ENCODE measurements around the gene ANTKMT. TPM values are rescaled to one million over a fixed set of nuclear protein-coding genes. Genes with fewer than 3 reads are reported as not detected.
A peak's percentile ranks its signal among the peaks of the same experiment; 100 is the strongest.

ANTKMT gene
- total and polyA plus RNA-seq, 2 donors: 7.9 to 29.3 TPM

- Histone ChIP-seq H3K4me3 (ENCODE audit: low read depth, low read length) (peak overlapping the region; percentile 45), H3K27ac (ENCODE audit: low read depth) (no peak overlapping the region)
- DNase-seq (ENCODE audit: extremely low spot score): no peak
Measured at GRCh38 chr16:728131-728889, 7.4 kb downstream of the ANTKMT start.

GRCh38 chr16:728890-729744 is 8.2 kb downstream of the ANTKMT start:
- WGBS: 59% methylated on average over 55 of the region's 55 CpGs
- Histone ChIP-seq H3K4me1 (ENCODE audit: insufficient read depth) (no peaks in the 10 kb centered on the region), H3K27ac (ENCODE audit: low read depth) (no peak overlapping the region), H3K4me3 (ENCODE audit: low read depth, low read length) (no peak overlapping the region), H3K36me3 (ENCODE audit: insufficient read depth) (no peaks in the 10 kb centered on the region)
- DNase-seq (ENCODE audit: extremely low spot score): no peak

More at GRCh38 chr16:728131-728889, 7.4 kb downstream of the ANTKMT start:
- 1% methylated on average over 80 of the region's 80 CpGs for WGBS
- Histone ChIP-seq H3K36me3 (ENCODE audit: insufficient read depth) (no peaks in the 10 kb centered on the region), H3K4me1 (ENCODE audit: insufficient read depth) (no peaks in the 10 kb centered on the region)

- DNase-seq (ENCODE audit: extremely low spot score): no peak
- Histone ChIP-seq H3K4me1 (ENCODE audit: insufficient read depth) (no peaks in the 10 kb centered on the region), H3K36me3 (ENCODE audit: insufficient read depth) (no peaks in the 10 kb centered on the region), H3K4me3 (ENCODE audit: low read depth, low read length) (no peak overlapping the region), H3K27ac (ENCODE audit: low read depth) (no peak overlapping the region)
- WGBS: 86% methylated on average over 37 of the region's 37 CpGs
Measured at GRCh38 chr16:729768-730665, 9.1 kb downstream of the ANTKMT start.

GRCh38 chr16:730666-731509 is 9.9 kb downstream of the ANTKMT start:
- no peak overlapping the region for H3K27ac ChIP-seq (ENCODE audit: low read depth)
- 88% methylated on average over 22 of the region's 22 CpGs for WGBS
- no peak for DNase-seq (ENCODE audit: extremely low spot score)
- H3K36me3 ChIP-seq (ENCODE audit: insufficient read depth): no peaks in the 10 kb centered on the region
- H3K4me3 ChIP-seq (ENCODE audit: low read depth, low read length): no peak overlapping the region
- H3K4me1 ChIP-seq (ENCODE audit: insufficient read depth): no peaks in the 10 kb centered on the region

- Histone ChIP-seq H3K27ac (ENCODE audit: low read depth) (no peak overlapping the region), H3K4me3 (ENCODE audit: low read depth, low read length) (no peak overlapping the region), H3K36me3 (ENCODE audit: insufficient read depth) (no peaks in the 10 kb centered on the region), H3K4me1 (ENCODE audit: insufficient read depth) (no peaks in the 10 kb centered on the region)
- DNase-seq (ENCODE audit: extremely low spot score): no peak
- WGBS: 94% methylated on average over 12 of the region's 12 CpGs
Measured at GRCh38 chr16:732332-732731, 11.4 kb downstream of the ANTKMT start.

- H3K27ac ChIP-seq (ENCODE audit: low read depth): no peak overlapping the region
- no peaks in the 10 kb centered on the region for H3K36me3 ChIP-seq (ENCODE audit: insufficient read depth)
- WGBS: 86% methylated on average over 13 of the region's 13 CpGs
- no peak overlapping the region for H3K4me3 ChIP-seq (ENCODE audit: low read depth, low read length)
- DNase-seq (ENCODE audit: extremely low spot score): no peak
- no peaks in the 10 kb centered on the region for H3K4me1 ChIP-seq (ENCODE audit: insufficient read depth)
Measured at GRCh38 chr16:732936-733335, 12.0 kb downstream of the ANTKMT start.

GRCh38 chr16:733382-734207 is 12.6 kb downstream of the ANTKMT start:
- no peak overlapping the region for H3K4me3 ChIP-seq (ENCODE audit: low read depth, low read length)
- DNase-seq (ENCODE audit: extremely low spot score): no peak
- no peaks in the 10 kb centered on the region for H3K36me3 ChIP-seq (ENCODE audit: insufficient read depth)
- H3K27ac ChIP-seq (ENCODE audit: low read depth): no peak overlapping the region
- H3K4me1 ChIP-seq (ENCODE audit: insufficient read depth): no peaks in the 10 kb centered on the region
- 82% methylated on average over 34 of the region's 34 CpGs for WGBS

- 92% methylated on average over 49 of the region's 49 CpGs for WGBS
Measured at GRCh38 chr16:734208-734980, 13.4 kb downstream of the ANTKMT start.

GRCh38 chr16:734981-735881 is 14.3 kb downstream of the ANTKMT start:
- 95% methylated on average over 25 of the region's 25 CpGs for WGBS
- H3K4me1 ChIP-seq (ENCODE audit: insufficient read depth): no peaks in the 10 kb centered on the region
- no peak overlapping the region for H3K27ac ChIP-seq (ENCODE audit: low read depth)
- H3K36me3 ChIP-seq (ENCODE audit: insufficient read depth): no peaks in the 10 kb centered on the region
- DNase-seq (ENCODE audit: extremely low spot score): no peak
- no peak overlapping the region for H3K4me3 ChIP-seq (ENCODE audit: low read depth, low read length)

More at GRCh38 chr16:734208-734980, 13.4 kb downstream of the ANTKMT start:
- no peak for DNase-seq (ENCODE audit: extremely low spot score)
- H3K27ac ChIP-seq (ENCODE audit: low read depth): no peak overlapping the region
- no peaks in the 10 kb centered on the region for H3K36me3 ChIP-seq (ENCODE audit: insufficient read depth)
- H3K4me1 ChIP-seq (ENCODE audit: insufficient read depth): no peaks in the 10 kb centered on the region
- no peak overlapping the region for H3K4me3 ChIP-seq (ENCODE audit: low read depth, low read length)

GRCh38 chr16:735982-736453 is 15.1 kb downstream of the ANTKMT start:
- H3K36me3 ChIP-seq (ENCODE audit: insufficient read depth): no peaks in the 10 kb centered on the region
- H3K27ac ChIP-seq (ENCODE audit: low read depth): no peak overlapping the region
- WGBS: 88% methylated on average over 13 of the region's 13 CpGs
- DNase-seq (ENCODE audit: extremely low spot score): no peak
- H3K4me1 ChIP-seq (ENCODE audit: insufficient read depth): no peaks in the 10 kb centered on the region
- H3K4me3 ChIP-seq (ENCODE audit: low read depth, low read length): no peak overlapping the region
